HG03060 (cell line): Measurements from ENCODE around the gene SPATA21.

Source experiments
- ATAC-seq: cut with Tn5 transposase; IDR thresholded peaks from one replicate; pipeline ENCODE4 v1.9.1; 2021; ENCODE audit warnings: low read depth, moderate number of reproducible peaks; ENCODE audit not compliant: unreplicated experiment

SPATA21 gene

DNA sequence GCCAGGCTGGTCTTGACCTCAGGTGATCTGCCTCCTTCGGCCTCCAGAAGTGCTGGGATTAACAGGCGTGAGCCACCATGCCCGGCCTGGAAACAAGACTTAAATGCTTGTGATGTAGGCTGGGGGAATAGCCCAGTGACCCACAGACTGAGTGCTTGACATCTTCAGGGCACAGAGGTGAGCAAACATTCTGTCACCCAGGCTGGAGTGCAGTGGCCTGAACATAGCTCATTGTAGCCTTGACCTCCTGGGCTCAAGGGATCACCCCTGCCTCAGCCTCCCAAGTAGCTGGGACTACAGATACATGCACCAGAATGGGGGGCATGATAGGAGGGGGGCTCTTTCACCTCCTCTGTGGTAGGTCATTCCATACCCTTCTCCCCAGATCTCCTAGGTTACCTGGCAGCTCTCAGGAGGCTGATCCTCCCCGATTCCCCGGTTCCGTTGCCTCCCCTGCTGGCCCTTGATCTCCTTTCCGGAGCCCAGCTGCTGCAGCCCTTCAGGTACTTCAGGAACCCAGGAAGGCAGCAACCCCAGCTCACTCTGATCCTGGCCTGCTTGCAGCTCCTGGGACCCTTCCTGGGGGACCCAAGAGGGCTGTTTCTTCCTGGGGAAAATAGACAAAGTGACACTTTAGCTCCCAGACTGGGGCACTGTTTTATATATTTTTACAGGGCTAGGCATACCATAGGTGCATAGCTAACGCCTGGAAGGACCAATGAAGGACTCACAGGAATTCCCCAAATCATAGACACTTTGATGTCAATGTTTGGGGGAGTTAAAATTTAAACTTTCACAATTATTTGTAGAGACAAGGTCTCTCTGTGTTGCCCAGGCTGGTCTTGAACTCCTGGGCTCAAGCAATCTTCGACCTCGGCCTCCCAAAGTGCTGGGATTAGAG is 11.8 kb downstream of the SPATA21 start:
- ATAC-seq: no peak

DNA sequence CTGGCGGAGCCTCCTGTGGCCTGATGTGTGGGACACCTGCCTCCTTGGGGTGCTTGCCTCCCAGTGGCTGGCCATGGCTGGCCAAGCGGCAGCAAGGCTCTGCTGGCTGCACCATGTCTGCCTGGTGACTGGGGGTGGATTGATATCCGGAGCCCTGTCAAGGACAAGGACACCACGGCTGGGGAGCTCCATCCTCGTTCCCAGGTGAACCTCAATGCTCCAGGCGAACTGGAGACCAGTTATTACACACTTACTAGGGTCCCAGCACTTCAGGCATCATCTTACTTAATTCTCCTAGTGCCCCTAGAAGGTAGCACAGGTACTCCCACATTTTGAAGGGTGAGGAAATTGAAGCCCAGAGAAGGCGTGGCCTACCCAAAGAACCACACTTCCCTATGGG is 15.2 kb downstream of the SPATA21 start:
- ATAC-seq: no peak

DNA sequence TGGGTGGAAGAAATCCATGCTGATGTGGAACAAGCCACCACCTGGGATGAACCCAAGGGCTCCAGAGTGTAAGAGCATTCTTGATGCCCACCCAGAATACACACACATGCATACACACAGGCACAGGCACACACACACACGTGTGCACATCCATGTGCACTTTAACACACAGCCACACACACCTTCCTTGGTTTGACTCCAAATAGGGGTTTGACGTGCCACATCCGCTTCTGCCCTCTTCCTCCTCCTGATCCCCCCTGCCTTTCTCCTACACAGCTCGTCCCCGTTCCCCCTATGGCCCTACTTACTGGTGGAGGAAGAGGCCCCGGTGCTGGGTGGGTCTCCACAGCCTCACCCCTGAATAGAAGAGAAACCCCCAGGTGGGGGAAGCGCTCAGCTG is 16.0 kb downstream of the SPATA21 start:
- no peak for ATAC-seq

DNA sequence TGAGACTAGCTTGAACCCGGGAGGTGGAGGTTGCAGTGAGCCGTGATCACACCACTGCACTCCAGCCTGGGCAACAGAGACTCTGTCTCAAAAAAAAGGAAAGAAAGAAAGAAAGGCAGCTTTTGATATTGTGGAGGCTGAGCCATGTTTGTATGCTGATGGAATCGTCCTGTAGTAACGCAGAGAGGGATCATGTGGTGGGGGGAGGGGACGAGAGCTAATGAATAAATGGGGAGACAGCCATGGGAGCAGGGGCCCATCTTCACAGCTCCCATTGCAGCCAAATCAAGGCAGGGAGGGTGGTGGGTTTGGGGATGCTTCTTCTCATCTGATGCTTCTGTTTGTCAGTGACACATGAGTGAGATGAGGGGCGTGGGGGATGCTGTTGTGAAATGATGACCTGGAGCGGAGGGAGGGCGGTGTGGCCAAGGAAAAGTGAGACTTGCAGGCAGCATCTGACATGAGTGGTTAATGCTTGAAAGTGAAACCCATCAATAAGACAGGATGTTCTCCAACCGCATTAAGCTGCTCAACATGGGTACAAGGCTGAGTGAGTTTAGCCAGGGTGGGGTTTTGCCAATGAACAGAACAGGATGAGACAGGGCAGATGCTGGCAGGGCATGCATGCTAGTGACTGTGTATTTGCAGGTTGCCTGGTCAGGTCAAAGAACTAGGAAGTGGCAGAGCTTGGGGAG is 16.7 kb downstream of the SPATA21 start:
- ATAC-seq: peak; percentile 80

DNA sequence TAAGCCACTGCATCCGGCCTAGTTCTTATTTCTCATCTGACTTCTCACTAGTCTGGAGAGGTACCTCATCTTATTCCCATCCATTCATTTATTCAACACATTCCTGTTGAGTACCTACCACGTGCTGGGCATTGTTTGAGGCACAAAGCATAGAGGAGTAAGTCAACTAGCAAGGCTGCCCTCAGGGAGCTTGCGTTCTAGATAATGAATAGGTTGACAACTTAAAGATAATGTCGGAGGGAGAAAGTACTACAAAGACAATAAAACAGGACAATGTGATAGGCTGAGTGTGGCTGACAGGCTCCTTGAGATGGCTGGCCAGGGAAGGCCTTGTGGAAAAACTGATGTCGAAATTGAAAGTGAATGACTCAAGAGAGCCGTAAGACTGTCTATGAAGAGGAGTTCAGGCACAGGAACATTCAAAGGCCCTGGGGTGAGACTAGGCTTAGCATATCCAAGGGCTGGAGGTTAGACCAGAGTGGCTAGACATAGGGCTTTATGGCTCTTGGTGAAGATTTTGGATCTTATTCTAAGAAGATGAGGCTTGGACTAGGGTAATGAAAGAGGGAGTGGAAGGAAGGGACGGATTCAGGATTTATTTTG is 18.3 kb downstream of the SPATA21 start:
- ATAC-seq: no peak

DNA sequence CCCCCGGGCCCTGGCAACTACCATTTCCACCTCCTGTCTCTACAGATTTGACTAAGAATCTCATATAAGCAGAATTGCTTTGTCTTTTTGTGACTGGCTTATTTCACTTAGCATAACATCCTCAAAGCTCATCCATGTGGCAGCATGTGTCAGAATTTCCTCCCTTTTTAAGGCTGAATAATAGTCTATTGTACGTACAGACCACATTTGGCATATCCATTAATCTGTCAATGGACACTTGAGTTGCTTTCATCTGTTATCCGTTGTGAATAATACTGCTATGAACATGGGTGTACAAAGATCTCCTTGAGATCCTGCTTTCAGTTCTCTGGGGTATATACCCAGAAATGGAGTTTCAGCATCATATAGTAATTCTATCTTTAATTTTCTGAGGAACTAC is 24.0 kb downstream of the SPATA21 start:
- no peak for ATAC-seq

DNA sequence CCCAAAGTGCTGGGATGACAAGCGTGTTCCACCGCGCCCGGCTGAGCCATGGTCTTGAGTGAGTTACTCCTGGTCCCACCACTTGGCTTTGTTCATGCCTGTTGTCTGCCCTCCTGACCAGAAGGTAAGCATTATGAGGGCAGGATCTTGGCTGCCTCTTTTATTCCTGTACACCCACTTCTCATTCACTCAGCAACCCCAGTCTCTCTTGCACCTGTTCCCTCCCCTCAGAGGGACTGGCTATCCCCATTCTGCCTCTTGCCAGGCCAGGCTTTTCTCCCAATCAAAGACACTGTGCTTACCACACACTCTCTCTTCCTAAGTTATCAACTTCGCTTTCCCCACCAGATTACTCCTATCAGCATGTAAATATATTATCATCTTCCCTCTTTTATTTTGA is 26.4 kb downstream of the SPATA21 start:
- no peak for ATAC-seq

DNA sequence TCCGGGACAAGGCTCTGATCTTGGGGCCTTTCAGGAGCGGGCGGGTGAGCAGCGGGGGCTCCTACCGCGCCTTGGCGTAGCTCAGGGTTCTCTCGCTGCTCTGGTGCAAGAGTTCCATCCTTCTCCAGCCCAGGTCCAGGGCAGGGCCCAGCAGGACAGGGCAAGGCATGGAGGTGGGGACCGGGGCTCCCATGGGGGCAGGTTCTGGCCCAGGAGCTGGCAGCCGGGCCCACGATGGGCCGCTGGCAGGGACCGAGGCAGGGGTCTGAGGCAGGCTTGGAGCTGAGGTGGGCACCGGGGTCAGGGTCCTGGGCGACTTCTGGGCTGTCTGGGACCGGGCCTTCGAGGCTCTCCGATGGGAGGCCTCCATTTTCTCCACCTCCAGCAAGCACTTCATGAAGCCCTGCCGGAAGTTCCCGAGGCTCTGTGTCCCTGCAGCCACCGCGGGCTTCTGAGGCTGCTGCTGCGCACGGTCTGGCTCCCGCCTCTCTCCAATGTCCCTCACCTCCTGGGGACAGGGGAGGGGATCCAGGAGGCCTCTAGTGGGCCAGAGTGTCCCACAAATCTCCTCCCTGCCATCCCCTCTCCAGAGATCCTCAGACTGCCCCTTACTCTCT is 27.6 kb downstream of the SPATA21 start:
- no peak for ATAC-seq

DNA sequence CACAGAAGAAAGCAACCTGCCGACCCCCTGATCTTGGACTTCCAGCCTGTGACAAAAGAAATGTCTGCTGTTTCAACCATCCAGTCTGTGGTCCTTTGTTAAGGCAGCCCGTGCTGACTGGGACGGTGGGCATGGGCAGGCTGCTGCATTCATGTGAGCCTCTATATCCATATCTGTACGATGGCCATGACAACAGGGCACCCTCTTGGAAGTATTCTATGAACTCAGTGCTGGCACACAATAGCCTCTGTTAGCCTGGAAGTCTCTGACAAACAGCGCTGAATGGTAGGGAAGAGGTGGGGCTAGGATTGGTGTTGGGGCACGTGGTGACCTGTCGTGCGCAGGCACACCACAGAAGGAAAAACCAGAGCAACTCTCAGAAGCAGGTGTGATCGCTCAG is 30.4 kb downstream of the SPATA21 start:
- no peak for ATAC-seq

DNA sequence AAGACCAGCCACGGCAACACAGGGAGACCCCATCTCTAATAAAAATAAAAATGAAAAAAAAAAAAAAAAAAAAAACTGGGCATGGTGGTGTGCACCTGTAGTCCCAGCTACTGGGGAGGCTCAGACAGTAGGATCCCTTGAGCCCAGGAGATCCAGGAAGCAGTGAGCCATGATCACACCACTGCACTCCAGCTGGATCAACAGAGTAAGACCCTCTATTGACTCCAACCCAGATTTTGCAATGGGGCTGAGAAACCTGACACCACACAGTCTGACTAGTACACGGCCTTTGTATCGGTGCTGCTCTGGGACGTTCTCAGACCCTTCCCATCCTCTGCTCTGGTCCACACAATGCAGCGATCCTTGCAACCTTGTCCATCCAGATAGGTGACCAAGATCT is 31.8 kb downstream of the SPATA21 start:
- no peak for ATAC-seq

DNA sequence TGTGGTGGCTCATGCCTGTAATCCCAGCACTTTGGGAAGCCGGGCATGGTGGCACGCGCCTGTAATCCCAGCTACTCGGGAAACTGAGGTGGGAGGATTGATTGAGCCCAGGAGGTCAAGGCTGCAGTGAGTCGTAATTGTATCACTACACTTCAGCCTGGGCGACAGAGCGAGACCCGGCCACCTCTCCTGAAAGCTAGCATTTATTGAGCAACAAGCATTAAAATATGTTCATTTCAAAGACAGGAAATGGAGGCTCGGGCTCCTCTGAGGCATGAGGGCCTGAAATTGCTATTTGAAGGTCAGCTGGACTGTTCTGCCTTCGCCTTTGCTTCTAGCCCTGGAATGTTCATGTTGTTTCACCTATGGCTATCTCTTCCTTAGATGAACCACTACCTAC is 34.5 kb downstream of the SPATA21 start:
- no peak for ATAC-seq

DNA sequence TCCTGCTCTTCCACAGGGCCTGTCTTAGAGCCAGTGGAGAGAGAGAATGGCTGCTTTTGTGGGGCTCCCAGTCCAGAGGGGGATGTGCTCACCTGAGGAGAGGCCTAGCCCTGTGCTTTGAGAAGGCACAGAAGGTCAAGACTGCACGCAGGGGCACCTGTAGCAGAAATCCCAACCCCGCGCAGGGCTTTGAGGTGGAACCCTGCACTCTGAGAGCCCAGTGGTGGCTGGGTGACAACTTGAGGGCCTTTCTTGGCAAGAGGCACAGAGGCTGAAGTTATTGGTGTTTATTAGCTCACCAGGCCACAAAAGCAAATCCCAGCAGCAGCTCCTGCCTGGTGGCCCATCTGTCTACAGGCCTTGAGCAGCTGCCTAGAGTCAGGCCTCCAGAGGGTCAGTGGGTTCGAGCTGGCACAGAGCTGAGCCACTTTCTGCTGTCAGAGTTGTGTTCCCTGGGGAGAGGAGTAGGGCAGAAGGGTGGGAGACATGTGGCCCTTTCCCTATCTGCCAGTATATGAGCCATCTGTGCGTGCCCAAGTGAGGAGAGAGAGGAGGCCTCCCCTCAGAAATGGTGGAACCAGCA is 38.8 kb downstream of the SPATA21 start:
- no peak for ATAC-seq

DNA sequence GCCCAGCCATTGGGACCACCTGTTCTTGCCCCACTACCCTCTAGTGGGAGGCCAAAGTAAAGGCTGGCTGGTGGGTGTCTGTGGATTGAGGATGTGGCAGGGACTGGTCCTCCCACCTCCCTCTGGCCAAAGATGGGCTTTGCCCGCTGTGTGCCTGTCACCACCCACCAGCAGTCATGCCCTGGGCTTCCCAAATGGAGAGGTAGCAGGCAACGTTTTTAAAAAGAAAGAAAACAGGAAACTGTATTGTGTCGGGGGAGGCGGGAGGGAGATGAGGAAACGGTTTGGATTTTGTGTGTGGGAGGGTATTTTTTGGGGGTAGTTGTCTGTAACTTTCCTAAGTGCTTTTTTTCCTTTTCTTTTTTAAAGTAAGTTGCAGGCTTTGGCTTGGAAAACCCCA is 40.1 kb downstream of the SPATA21 start:
- no peak for ATAC-seq

DNA sequence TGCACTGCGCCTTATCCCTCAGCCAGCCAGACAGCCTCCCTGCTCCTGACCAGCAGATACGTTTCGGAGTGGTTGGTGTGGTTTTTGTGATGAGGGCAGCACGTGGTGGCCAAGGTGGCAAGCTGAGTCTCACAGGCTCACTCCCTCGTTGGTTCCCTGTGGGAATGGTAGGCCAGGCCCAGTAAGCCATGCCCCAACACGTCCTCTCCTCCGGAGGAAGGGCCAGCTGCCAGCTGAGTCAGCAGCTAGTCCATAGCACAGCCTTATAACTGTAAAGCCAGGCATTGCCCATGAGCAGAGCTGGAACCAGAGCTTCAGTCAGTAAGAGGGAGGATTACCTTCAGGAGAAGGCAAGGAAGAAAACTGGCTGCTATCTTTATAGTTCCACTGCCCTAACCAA is 40.6 kb downstream of the SPATA21 start:
- no peak for ATAC-seq

DNA sequence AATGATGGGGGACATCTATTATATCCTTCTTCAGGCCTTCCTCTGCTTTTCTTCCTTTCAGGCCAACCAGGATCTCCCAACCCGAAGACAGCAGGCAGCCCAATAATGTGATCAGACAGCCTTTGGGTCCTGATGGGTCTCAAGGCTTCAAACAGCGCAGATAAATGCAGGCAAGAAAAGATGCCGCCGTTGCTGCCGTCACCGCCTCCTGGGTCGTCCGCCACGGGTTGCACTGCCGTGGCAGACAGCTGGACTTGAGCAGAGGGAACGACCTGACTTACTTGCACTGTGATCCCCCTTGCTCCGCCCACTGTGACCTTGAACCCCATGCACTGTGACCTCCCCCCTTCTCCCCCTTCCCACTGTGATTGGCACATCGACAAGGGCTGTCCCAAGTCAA is 42.2 kb downstream of the SPATA21 start:
- ATAC-seq: no peak

DNA sequence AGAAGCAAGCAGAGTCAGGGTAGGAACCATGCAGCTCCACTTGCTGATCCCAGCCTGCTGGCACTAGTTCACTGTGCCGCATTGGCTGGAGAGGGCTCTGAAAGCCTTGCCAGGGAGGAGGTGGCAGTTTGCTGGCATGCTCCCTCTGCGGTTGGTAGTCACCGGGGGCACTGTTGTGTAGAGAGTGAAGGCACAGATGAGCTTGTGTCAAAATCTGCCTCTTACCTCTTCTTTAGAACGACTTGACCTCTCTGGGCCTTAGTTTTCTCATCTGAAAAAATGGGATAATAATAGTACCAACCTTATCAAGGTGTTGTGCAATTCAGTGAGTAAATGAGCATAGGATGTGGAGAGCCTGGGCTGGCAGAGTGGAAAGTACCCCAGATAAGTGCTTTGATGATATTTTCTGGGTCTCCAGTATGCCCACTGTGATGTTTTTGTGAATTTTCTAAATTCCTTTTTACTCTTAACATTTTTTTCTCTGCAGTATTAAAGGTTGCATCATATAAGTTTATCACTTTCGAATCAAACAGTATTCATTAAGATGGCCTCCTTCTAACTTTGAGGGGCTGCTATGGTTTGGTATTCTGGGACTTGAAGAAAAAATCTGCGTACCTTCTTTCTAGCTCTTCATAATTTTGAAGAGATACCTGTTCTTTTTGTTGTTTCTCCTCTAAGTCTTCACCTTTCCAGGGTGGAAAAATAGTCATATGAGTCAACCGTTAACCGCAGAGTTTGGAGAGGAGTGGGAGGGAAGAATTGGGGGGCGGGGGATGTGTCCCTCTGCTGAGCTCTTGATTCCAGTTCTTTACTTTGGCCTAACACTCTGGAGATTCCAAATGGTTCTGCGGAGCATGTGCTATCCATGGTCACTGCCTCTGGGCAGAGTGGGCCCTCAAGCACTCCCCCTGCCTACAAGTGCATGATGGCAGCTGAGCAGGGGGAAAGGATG is 43.4 kb downstream of the SPATA21 start:
- ATAC-seq: no peak

DNA sequence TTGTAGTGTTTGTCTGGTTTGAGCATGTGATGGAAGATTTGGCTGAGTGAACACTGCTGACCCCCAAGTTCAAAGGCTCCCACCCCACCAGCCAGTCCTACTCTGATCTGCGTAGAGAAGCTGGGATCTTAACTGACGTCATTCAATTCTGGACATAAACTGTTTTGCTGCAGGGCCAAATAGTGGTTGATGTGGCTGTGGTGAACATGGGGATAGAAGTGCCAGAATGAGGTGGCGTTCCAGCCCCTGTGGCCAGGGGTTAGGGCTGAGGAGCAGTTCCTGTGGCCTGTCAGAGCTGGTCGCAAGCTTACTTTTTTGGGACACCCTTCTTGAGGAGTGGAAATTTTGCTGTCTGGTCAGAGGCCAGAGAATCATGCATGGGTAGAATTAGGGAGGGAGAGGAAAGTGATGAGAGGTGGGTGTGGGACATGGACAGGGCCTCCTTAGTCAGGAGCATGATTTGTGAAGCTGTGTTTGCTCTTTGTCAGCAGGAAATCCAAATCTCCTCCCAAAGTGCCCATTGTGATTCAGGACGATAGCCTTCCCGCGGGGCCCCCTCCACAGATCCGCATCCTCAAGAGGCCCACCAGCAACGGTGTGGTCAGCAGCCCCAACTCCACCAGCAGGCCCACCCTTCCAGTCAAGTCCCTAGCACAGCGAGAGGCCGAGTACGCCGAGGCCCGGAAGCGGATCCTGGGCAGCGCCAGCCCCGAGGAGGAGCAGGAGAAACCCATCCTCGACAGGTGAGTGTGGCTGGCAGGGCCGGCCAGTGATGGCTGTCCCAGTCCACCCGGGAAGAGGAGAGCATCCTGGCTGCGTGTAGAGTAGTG is 44.3 kb downstream of the SPATA21 start:
- no peak for ATAC-seq

DNA sequence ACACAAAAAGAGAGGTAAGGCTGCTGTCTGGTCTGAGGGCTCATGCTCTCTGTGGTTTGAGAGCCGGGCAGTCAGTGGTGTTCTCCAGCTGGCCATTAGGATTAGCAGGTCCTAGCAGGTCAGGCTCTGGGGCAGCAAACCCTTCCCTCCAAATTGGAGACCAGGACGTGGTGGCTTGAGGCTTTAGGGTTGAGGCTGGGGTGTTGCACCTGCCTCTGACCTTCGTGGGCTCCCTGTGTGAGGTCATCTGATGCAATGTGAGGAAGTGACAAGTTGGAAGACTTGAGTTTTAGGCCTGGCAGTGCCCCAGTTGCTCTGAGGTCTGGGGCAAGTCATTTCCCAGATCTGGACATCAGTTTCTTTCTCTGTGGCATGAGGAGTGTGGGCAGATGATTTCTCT is 45.8 kb downstream of the SPATA21 start:
- no peak for ATAC-seq
